Esophagus squamous epithelium (tissue), 5 donors: ENCODE results near the gene SLBP. TPM values are rescaled to one million over a fixed set of nuclear protein-coding genes. Genes with fewer than 3 reads are reported as not detected.

Experiments
- DNase-seq: peaks from one replicate; lab custom pipeline; 2025; lab: John Stamatoyannopoulos, UW
- H3K27ac ChIP-seq, 4 donors: fragments of 200-600 bp; sonication (generic); one replicate each; pipeline ENCODE4 v1.5.1; 2016 to 2019; ENCODE audit warnings: mild to moderate bottlenecking in 1 of 4
- H3K27me3 ChIP-seq, 4 donors: fragments of 200-600 bp; sonication (generic); 1 replicate in 3 of 4; 2 replicates in 1 of 4; pipeline versions ENCODE4 v1.5.1 to v1.6.0; 2017 to 2021; ENCODE audit warnings: antibody characterized with exemption in 1 of 4
- H3K36me3 ChIP-seq, 3 donors: fragments of 200-600 bp; sonication (generic); one replicate each; pipeline ENCODE4 v1.5.1; 2016 to 2019
- H3K4me1 ChIP-seq, 3 donors: fragments of 200-600 bp; sonication (generic); one replicate each; pipeline ENCODE4 v1.5.1; 2017 to 2019
- H3K4me3 ChIP-seq, 4 donors: fragments of 200-600 bp; sonication (generic); 1 replicate in 3 of 4; 2 replicates in 1 of 4; pipeline ENCODE4 v1.5.1; 2016 to 2019; ENCODE audit warnings: mild to moderate bottlenecking in 2 of 4, moderate library complexity in 1 of 4
- H3K9me3 ChIP-seq, 3 donors: fragments of 200-600 bp; sonication (generic); one replicate each; pipeline ENCODE4 v1.5.1; 2016 to 2019
- CTCF ChIP-seq, 6 experiments: fragments of 450-650 bp in 4 of 6; fragments of 200-600 bp in 2 of 6; sonication (generic) in 2 of 6; IDR thresholded peaks; one replicate each; pipeline ENCODE4 v1.5.1; 2016 to 2019; ENCODE audit warnings: antibody characterized with exemption in 6 of 6, mild to moderate bottlenecking in 4 of 6, moderate library complexity in 4 of 6
- POLR2A ChIP-seq, 4 donors: fragments of 450-650 bp; IDR thresholded peaks; one replicate each; pipeline ENCODE4 v1.6.1; 2017; ENCODE audit warnings: antibody characterized with exemption in 4 of 4, mild to moderate bottlenecking in 4 of 4, moderate library complexity in 3 of 4
- WGBS, 2 donors: methylation state at CpG; one replicate each; pipeline ENCODE4 v1.1.5; 2018; 5-methylcytosine and 5-hydroxymethylcytosine counted together
- intact Hi-C: fragments of 100-400 bp; cut with DNase I; formaldehyde crosslinking; loops from one replicate; pipeline ENCODE4 v1.15.0; 2022
- total RNA-seq, 4 donors: library from RNA; depleted of rRNA; stranded (reverse); fragments of >200 nt; gene quantifications; one replicate each; pipeline ENCODE4 v1.1.0, GENCODE V29; 2016
- donor health status: DM: yes; HTN: yes; CAD: no.

SLBP gene
- total RNA-seq, 4 donors from 2014 or later = 32.4 to 60.1 (median 48.6) TPM

GRCh38 chr4:1743551-1743950 is 31.4 kb upstream of the SLBP start:
- H3K9me3 ChIP-seq = peaks cover 0 to 9% (median 6%) of the 10 kb centered on the region in 3 donors
- H3K4me1 ChIP-seq = peaks cover 5 to 11% (median 5%) of the 10 kb centered on the region in 3 donors
- H3K36me3 ChIP-seq = peaks cover 5 to 61% (median 8%) of the 10 kb centered on the region in 3 donors
- no peak for TF ChIP-seq CTCF (IDR thresholded peaks at IDR 0.05)
- TF ChIP-seq POLR2A (IDR thresholded peaks at IDR 0.05) = no peak
- 77 to 89% methylated on average over 9 to 12 of the region's 12 CpGs for WGBS, 2 donors
- H3K4me3 ChIP-seq = no peak overlapping the region
- peaks cover 0 to 10% (median 0%) of the 10 kb centered on the region in 4 donors for H3K27me3 ChIP-seq
- intact Hi-C loops = no loop called here
- no peak for DNase-seq
- H3K27ac ChIP-seq = no peak overlapping the region

- no peak for TF ChIP-seq POLR2A (IDR thresholded peaks at IDR 0.05)
- no peak for TF ChIP-seq CTCF (IDR thresholded peaks at IDR 0.05)
- H3K4me3 ChIP-seq = no peak overlapping the region
- no peak overlapping the region for H3K27ac ChIP-seq
- WGBS, 2 donors = 70 to 100% methylated on average over 2 to 4 of the region's 17 CpGs
- H3K27me3 ChIP-seq = peaks cover 0 to under 1% (median 0%) of the 10 kb centered on the region in 4 donors
- H3K9me3 ChIP-seq = peaks cover 0 to 30% (median 24%) of the 10 kb centered on the region in 3 donors
- H3K36me3 ChIP-seq = peaks cover 17 to 84% (median 25%) of the 10 kb centered on the region in 3 donors
- peaks cover 0 to 1% (median 0%) of the 10 kb centered on the region in 3 donors for H3K4me1 ChIP-seq
- intact Hi-C loops = no loop called here
- DNase-seq = no peak
Observed at GRCh38 chr4:1741208-1741607, 29.1 kb upstream of the SLBP start.

- WGBS, 2 donors = 97 to 100% methylated on average over 1 to 6 of the region's 22 CpGs
- TF ChIP-seq CTCF (IDR thresholded peaks at IDR 0.05) (no peak), POLR2A (IDR thresholded peaks at IDR 0.05) (no peak)
- Histone ChIP-seq H3K27me3 (no peaks in the 10 kb centered on the region), H3K4me1 (no peaks in the 10 kb centered on the region), H3K4me3 (no peak overlapping the region), H3K36me3 (peaks cover 17 to 94% (median 34%) of the 10 kb centered on the region in 3 donors), H3K27ac (no peak overlapping the region), H3K9me3 (peaks cover 0 to 30% (median 24%) of the 10 kb centered on the region in 3 donors)
- intact Hi-C loops = no loop called here
- DNase-seq = no peak
Observed at GRCh38 chr4:1740021-1740545, 28.0 kb upstream of the SLBP start.

- 92 to 97% methylated on average over 2 to 5 of the region's 9 CpGs for WGBS, 2 donors
- Histone ChIP-seq H3K4me3 (no peak overlapping the region), H3K27ac (no peak overlapping the region), H3K9me3 (peaks cover 0 to 30% (median 24%) of the 10 kb centered on the region in 3 donors), H3K36me3 (peaks cover 17 to 94% (median 34%) of the 10 kb centered on the region in 3 donors), H3K27me3 (no peaks in the 10 kb centered on the region), H3K4me1 (no peaks in the 10 kb centered on the region)
- DNase-seq = no peak
- intact Hi-C loops = no loop called here
- TF ChIP-seq CTCF (IDR thresholded peaks at IDR 0.05) (no peak), POLR2A (IDR thresholded peaks at IDR 0.05) (no peak)
Observed at GRCh38 chr4:1739358-1739757, 27.2 kb upstream of the SLBP start.

- no peak for TF ChIP-seq CTCF (IDR thresholded peaks at IDR 0.05)
- no peak for TF ChIP-seq POLR2A (IDR thresholded peaks at IDR 0.05)
- Histone ChIP-seq H3K4me3 (no peak overlapping the region), H3K27me3 (no peaks in the 10 kb centered on the region), H3K27ac (no peak overlapping the region), H3K36me3 (peaks cover 17 to 91% (median 34%) of the 10 kb centered on the region in 3 donors), H3K4me1 (no peaks in the 10 kb centered on the region), H3K9me3 (peaks cover 0 to 30% (median 24%) of the 10 kb centered on the region in 3 donors)
- 100% methylated on average over 2 of the region's 4 CpGs; no CpG with 5 or more reads in 1 of the 2 donors for WGBS, 2 donors
- intact Hi-C loops = no loop called here
- no peak for DNase-seq
Observed at GRCh38 chr4:1738410-1738809, 26.3 kb upstream of the SLBP start.
